GM18870 (cell line): ENCODE results near the gene PCDHGA7.
"Not testable (repeated sequence)": the region's sequence is repeated elsewhere in the genome, so short reads cannot be mapped to it uniquely, and the experiment has no call there.

ENCODE experiments used
- ATAC-seq: cut with Tn5 transposase; IDR thresholded peaks from one replicate; pipeline ENCODE4 v1.9.1; 2021; ENCODE audit warnings: moderate library complexity; ENCODE audit not compliant: unreplicated experiment

The PCDHGA7 gene

DNA sequence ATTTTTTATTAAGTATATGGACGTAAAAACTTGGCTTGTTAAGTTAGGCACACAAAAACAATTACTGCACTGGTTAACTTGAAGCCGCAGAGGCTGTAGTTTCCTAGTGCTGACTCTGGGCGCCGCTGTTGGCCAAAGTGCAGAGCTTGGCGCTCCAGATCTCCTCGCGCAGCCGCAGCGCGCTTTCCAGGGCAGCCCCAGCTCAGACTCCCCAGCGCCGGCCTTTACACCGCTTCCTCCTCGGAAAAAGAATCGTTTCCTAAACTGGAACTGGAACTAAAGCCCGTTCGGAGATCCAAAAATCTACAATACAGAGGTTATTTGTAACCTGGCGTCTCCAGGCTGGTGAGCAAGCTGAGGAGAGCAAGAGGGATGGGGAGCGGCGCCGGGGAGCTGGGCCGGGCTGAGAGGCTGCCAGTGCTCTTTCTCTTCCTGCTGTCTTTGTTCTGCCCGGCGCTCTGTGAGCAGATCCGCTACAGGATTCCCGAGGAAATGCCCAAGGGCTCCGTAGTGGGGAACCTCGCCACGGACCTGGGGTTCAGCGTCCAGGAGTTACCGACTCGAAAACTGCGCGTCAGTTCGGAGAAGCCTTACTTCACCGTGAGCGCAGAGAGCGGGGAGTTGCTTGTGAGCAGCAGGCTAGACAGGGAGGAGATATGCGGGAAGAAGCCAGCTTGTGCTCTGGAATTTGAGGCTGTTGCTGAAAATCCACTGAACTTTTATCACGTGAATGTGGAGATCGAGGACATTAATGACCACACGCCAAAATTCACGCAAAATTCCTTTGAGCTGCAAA is 15.4 kb downstream of the PCDHGA7 start, which contains the start of gene PCDHGB5:
Gene PCDHGB5, plus strand, starts transcription at position 192 of the 796 bp plus-strand sequence. Its CDS starts 181 bp downstream, at position 373.
- not testable (repeated sequence) for ATAC-seq

DNA sequence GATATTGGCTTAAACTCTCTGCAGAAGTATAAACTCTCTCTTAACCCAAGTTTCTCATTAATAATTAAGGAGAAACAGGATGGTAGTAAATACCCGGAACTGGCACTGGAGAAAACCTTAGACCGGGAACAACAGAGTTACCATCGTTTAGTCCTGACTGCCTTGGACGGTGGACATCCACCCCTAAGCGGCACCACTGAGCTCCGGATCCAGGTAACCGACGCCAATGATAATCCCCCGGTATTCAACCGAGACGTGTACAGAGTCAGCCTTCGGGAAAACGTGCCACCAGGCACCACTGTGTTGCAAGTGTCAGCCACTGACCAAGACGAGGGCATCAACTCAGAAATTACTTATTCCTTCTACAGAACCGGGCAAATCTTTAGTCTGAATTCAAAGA is 16.1 kb downstream of the PCDHGA7 start:
- no peak for ATAC-seq

DNA sequence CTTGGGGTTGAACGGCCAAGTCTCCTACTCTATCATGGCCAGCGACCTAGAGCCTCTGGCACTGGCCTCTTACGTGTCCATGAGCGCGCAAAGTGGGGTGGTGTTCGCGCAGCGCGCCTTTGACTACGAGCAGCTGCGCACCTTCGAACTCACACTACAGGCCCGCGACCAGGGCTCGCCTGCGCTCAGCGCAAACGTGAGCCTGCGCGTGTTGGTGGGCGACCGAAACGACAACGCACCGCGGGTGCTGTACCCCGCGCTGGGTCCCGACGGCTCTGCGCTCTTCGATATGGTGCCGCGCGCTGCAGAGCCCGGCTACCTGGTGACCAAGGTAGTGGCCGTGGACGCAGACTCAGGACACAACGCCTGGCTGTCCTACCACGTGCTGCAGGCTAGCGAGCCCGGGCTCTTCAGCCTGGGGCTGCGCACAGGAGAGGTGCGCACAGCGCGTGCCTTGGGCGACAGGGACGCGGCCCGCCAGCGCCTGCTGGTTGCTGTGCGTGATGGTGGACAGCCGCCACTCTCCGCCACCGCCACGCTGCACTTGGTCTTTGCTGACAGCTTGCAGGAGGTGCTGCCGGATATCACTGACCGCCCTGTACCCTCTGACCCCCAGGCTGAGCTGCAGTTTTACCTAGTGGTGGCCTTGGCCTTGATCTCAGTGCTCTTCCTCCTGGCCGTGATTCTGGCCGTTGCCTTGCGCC is 17.2 kb downstream of the PCDHGA7 start:
- ATAC-seq: no peak

DNA sequence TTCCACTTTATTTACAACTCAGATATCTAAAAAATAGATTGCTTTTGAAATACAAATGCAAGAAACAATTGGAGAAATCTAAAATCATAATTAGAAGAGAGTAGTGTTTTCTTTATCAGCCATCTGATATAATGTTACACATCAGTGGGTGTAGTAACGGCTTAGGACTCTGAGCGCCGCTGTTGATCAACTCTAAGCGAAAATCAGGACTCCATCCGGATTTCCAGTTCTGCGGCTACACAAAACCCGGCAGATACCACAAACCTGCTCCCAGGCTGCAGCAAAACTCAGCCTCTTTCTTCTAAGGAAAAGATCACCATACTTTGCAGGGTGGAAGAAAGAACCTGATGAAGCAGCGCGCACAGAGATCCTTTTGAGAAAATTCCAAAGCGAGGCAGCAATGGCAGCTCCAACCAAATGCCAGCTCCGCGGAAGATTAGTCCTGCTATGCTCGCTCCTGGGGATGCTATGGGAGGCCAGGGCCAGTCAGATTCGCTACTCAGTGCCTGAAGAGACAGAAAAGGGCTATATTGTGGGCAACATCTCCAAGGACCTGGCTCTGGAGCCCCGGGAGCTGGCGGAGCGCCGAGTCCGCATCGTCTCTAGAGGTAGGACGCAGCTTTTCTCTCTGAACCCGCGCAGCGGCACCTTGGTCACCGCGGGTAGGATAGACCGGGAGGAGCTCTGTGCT is 20.2 kb downstream of the PCDHGA7 start, which contains the start of gene PCDHGA9:
Gene PCDHGA9, plus strand, starts transcription at position 226 of the 691 bp plus-strand sequence. Its CDS starts 175 bp downstream, at position 401.
- no peak for ATAC-seq

DNA sequence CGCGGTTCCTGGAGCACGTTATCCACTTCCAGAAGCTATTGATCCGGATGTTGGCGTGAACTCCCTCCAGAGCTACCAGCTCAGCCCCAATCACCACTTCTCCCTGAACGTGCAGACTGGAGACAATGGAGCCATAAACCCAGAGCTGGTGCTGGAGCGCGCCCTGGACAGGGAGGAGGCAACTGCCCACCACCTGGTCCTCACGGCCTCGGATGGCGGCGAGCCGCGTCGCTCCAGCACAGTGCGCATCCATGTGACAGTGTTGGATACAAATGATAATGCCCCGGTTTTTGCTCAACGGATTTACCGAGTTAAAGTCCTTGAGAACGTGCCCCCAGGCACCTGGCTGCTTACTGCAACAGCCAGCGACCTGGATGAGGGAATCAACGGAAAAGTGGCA is 20.8 kb downstream of the PCDHGA7 start:
- ATAC-seq: no peak

DNA sequence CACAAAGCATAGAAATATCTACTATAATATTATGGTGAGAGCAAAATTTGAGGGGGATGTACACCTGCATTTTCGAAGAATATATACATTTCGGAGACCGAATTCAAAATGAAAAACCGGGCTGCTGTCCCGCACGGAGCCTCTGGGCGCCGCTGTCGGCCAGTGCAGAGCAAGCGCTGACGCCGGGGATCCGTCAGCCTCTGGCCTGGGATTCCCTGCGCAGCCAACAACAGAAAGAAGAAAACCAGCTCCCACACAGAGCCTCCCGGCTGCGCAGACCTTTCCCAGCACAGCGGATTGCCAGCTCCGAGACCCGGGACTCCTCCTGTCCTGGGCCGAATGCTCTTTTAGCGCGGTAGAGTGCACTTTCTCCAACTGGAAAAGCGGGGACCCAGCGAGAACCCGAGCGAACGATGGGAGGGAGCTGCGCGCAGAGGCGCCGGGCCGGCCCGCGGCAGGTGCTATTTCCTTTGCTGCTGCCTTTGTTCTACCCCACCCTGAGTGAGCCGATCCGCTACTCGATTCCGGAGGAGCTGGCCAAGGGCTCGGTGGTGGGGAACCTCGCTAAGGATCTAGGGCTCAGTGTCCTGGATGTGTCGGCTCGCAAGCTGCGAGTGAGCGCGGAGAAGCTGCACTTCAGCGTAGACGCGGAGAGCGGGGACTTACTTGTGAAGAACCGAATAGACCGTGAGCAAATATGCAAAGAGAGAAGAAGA is 25.4 kb downstream of the PCDHGA7 start, which contains the start of gene PCDHGB6:
Gene PCDHGB6, plus strand, starts transcription at position 232 of the 716 bp plus-strand sequence. Its CDS starts 182 bp downstream, at position 414.
- not testable (repeated sequence) for ATAC-seq

DNA sequence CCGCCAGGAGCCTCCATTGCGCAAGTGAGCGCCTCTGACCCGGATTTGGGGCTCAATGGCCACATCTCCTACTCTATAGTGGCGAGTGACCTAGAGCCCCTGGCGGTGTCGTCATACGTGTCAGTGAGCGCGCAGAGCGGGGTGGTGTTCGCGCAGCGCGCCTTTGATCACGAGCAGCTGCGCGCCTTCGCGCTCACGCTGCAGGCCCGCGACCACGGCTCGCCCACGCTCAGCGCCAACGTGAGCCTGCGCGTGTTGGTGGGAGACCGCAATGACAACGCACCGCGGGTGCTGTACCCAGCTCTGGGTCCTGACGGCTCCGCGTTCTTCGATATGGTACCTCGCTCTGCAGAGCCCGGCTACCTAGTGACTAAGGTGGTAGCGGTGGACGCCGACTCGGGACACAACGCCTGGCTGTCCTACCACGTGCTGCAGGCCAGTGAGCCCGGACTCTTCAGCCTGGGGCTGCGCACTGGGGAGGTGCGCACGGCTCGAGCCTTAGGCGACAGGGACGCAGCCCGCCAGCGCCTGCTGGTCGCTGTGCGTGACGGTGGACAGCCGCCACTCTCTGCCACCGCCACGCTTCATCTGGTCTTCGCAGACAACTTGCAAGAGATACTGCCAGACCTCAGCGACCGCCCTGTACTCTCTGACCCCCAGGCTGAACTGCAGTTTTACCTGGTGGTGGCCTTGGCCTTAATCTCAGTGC is 27.2 kb downstream of the PCDHGA7 start:
- ATAC-seq: no peak

DNA sequence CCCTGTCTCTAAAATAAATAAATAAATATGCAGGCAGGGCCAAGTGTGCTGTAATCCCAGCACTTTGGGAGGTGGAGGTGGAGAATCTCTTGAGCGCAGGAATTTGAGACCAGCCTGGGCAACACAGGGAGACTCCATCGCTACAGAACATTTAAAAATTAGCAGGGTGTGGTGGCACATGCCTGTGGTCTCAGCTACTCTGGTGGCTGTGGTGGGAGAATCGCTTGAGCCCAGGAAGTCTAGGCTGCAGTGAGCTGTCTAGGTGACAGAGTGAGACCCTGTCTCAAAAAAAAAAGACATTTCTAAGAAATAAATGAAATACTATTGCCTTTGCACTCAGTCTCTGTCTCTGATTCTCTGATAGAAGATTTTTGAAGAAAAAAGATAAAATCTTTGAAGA is 29.0 kb downstream of the PCDHGA7 start:
- no peak for ATAC-seq

DNA sequence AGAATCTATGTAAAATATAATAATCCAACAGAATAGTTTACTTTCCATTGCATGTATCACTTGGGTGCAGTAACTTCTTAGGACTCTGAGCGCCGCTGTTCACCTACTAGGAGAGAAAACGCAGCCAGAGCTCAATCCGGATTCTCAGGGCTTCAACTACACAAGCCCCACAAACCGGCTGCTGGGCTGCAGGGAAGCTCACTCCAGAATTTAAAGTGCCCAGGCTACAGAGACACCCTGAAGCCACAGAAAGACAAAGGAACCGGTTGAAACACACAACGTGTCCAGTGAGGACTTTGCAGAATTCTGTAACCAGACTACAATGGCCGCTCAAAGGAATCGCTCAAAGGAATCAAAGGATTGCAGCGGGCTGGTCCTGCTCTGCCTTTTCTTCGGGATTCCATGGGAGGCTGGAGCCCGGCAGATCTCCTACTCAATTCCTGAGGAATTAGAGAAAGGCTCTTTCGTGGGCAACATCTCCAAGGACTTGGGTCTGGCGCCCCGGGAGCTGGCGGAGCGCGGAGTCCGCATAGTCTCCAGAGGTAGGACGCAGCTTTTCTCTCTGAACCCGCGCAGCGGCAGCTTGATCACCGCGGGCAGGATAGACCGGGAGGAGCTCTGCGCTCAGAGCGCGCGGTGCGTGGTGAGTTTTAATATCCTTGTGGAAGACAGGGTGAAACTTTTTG is 30.5 kb downstream of the PCDHGA7 start, which contains the start of gene PCDHGA10:
Gene PCDHGA10, plus strand, starts transcription at position 134 of the 686 bp plus-strand sequence. Its CDS starts 189 bp downstream, at position 323.
- ATAC-seq: peak; percentile 78

DNA sequence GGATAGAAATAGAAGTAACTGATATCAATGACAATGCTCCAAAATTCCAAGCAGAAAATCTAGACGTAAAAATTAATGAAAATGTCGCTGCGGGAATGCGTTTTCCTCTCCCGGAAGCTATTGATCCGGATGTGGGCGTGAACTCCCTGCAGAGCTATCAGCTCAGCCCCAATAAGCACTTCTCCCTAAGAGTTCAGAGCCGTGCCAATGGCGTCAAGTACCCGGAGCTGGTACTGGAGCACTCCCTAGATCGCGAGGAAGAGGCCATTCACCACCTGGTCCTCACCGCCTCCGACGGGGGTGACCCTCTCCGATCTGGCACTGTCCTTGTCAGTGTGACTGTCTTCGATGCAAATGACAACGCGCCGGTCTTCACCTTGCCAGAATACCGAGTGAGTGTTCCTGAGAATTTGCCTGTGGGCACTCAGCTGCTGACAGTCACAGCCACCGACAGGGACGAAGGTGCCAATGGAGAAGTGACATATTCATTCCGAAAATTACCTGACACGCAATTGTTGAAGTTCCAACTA is 31.1 kb downstream of the PCDHGA7 start:
- ATAC-seq: no peak

DNA sequence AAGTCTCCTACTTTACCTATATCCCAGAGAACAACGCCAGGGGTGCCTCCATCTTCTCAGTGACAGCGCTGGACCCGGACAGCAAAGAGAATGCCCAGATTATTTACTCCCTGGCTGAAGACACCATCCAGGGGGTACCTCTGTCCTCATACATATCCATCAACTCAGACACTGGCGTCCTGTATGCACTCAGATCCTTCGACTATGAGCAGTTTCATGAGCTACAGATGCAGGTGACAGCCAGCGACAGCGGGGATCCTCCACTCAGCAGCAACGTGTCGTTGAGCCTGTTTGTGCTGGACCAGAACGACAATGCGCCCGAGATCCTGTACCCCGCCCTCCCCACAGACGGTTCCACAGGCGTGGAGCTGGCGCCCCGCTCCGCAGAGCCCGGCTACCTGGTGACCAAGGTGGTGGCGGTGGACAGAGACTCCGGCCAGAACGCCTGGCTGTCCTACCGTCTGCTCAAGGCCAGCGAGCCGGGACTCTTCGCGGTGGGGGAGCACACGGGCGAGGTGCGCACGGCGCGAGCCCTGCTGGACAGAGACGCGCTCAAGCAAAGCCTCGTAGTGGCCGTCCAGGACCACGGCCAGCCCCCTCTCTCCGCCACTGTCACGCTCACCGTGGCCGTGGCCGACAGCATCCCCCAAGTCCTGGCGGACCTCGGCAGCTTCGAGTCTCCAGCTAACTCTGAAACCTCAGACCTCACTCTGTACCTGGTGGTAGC is 32.2 kb downstream of the PCDHGA7 start:
- ATAC-seq: not testable (repeated sequence)

DNA sequence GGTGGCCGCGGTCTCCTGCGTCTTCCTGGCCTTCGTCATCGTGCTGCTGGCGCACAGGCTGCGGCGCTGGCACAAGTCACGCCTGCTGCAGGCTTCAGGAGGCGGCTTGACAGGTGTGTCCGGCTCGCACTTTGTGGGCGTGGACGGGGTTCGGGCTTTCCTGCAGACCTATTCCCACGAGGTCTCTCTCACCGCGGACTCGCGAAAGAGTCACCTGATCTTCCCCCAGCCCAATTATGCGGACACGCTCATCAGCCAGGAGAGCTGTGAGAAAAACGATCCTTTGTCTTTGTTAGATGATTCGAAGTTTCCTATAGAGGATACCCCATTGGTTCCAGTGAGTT is 32.7 kb downstream of the PCDHGA7 start:
- ATAC-seq: not testable (repeated sequence)

DNA sequence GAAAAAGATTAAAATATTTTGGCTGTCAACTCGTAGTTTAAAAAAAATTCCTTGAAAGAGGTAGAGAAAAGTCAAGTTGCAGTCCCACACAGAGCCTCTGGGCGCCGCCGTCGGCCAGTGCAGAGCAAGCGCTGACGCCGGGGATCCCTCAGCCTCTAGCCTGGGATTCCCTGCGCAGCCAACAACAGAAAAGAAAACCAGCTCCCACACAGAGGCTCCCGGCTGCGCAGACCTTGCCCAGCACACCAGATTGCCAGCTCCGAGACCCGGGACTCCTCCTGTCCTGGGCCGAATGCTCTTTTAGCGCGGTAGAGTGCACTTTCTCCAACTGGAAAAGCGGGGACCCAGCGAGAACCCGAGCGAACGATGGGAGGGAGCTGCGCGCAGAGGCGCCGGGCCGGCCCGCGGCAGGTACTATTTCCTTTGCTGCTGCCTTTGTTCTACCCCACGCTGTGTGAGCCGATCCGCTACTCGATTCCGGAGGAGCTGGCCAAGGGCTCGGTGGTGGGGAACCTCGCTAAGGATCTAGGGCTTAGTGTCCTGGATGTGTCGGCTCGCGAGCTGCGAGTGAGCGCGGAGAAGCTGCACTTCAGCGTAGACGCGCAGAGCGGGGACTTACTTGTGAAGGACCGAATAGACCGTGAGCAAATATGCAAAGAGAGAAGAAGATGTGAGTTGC is 35.1 kb downstream of the PCDHGA7 start, which contains the start of gene PCDHGB7:
Gene PCDHGB7, plus strand, starts transcription at position 184 of the 679 bp plus-strand sequence. Its CDS starts 183 bp downstream, at position 367.
- peak; percentile 68 for ATAC-seq

DNA sequence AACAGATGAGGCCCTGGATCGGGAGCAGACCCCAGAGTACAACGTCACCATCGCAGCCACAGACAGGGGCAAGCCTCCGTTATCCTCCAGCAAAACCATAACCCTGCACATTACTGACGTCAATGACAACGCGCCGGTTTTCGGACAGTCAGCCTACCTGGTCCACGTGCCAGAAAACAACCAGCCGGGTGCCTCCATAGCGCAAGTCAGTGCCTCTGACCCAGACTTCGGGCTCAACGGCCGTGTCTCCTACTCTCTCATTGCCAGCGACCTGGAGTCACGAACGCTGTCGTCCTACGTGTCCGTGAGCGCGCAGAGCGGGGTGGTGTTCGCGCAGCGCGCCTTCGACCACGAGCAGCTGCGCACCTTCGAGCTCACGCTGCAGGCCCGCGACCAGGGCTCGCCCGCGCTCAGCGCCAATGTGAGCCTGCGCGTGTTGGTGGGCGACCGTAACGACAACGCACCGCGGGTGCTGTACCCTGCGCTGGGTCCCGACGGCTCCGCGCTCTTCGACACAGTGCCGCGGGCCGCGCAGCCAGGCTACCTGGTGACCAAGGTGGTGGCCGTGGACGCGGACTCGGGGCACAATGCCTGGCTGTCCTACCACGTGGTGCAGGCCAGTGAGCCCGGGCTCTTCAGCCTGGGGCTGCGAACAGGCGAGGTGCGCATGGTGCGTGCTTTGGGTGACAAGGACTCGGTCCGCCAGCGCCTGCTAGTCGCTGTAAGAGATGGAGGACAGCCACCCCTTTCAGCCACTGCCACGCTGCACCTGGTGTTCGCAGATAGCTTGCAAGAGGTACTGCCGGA is 36.7 kb downstream of the PCDHGA7 start:
- no peak for ATAC-seq

DNA sequence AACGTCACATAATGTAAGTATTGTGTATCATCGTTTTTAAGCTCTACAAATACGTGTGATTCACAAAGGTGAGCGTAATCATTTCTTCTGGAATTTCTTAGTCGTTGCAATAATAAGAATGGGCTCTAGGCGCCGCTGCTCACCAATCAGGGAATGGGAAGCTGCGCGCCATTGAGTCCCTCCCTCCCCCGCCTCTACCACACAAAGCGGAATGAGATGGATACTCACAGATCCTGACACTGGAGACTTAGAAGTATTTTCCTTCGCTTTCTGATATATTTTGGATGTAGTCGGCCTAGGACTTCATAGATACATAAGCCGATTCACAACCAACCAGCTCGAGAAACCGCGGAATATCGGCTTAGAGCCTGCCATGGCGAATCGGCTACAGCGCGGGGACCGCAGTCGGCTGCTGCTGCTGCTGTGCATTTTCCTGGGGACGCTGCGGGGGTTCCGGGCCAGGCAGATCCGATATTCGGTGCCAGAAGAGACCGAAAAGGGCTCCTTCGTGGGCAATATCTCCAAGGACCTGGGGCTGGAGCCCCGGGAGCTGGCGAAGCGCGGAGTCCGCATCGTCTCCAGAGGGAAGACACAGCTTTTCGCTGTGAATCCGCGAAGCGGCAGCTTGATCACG is 38.4 kb downstream of the PCDHGA7 start, which contains the start of gene PCDHGA11:
Gene PCDHGA11, plus strand, starts transcription at position 197 of the 634 bp plus-strand sequence. Its CDS starts 177 bp downstream, at position 374.
- no peak for ATAC-seq

DNA sequence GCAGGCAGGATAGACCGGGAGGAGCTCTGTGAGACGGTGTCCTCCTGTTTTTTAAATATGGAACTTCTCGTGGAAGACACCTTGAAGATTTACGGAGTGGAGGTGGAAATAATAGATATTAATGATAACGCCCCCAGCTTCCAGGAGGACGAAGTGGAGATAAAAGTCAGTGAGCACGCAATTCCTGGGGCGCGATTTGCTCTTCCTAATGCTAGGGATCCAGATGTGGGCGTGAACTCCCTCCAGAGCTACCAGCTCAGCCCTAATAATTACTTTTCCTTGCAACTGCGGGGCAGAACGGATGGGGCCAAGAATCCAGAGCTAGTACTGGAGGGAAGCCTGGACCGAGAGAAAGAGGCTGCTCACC is 38.9 kb downstream of the PCDHGA7 start:
- ATAC-seq: no peak
